GM13976 (cell line): Measurements from ENCODE around the gene LRRC1.

Experiments
- DNase-seq: peaks from one replicate; pipeline ENCODE4 v3.0.0; 2012; ENCODE audit warnings: low spot score
- in situ Hi-C: fragments of 300-500 bp; cut with MboI; formaldehyde crosslinking; loops from one replicate; pipeline ENCODE4 v1.12.0; 2022; ENCODE audit warnings: low sequenced_read_pairs, mixed read lengths, inconsistent platforms; ENCODE audit not compliant: unreplicated experiment
- TF ChIP-seq, protein P1 (sequence below): IDR thresholded peaks from 2 replicates; pipeline ENCODE4 v1.5.1; 2012; ENCODE audit warnings: borderline replicate concordance, mild to moderate bottlenecking; ENCODE audit not compliant: insufficient read depth; ENCODE audit errors: extremely low read depth, missing control alignments, control extremely low read depth

The LRRC1 gene

DNA sequence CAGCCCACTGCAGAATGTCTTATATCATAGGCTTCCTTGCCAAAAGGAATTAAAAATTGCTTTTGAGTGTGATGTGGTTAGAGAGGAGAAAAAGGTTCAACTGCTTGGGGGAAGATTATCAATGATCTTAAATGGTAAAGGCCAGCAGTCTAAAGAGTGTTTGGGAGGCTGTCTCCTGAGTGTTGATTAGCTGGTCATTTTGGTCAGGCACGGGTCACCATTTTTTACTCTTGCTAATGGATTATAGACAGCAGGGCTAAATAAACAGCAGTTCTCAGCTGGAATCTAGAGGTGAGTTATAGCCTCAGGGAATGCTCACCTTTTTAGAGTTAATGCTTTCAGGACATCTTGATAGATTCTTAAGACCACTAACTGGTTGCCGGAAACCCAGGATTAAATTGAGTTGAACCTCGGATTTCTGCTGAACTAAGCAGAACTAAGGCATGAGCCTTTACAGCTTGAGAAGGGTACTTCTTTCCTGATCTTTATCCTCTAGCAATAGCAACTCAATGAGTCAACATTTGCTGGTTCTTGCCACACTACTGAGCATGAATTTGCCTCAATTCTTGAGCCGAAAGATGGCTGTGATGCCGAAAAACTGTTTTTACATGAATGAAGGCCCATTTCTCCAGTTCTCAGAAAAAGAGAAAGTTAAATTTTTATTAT is 120.4 kb downstream of the LRRC1 start:
- DNase-seq: no peak
- in situ Hi-C loops: no loop called here
- TF ChIP-seq, protein P1, sequence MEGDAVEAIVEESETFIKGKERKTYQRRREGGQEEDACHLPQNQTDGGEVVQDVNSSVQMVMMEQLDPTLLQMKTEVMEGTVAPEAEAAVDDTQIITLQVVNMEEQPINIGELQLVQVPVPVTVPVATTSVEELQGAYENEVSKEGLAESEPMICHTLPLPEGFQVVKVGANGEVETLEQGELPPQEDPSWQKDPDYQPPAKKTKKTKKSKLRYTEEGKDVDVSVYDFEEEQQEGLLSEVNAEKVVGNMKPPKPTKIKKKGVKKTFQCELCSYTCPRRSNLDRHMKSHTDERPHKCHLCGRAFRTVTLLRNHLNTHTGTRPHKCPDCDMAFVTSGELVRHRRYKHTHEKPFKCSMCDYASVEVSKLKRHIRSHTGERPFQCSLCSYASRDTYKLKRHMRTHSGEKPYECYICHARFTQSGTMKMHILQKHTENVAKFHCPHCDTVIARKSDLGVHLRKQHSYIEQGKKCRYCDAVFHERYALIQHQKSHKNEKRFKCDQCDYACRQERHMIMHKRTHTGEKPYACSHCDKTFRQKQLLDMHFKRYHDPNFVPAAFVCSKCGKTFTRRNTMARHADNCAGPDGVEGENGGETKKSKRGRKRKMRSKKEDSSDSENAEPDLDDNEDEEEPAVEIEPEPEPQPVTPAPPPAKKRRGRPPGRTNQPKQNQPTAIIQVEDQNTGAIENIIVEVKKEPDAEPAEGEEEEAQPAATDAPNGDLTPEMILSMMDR: no peak

DNA sequence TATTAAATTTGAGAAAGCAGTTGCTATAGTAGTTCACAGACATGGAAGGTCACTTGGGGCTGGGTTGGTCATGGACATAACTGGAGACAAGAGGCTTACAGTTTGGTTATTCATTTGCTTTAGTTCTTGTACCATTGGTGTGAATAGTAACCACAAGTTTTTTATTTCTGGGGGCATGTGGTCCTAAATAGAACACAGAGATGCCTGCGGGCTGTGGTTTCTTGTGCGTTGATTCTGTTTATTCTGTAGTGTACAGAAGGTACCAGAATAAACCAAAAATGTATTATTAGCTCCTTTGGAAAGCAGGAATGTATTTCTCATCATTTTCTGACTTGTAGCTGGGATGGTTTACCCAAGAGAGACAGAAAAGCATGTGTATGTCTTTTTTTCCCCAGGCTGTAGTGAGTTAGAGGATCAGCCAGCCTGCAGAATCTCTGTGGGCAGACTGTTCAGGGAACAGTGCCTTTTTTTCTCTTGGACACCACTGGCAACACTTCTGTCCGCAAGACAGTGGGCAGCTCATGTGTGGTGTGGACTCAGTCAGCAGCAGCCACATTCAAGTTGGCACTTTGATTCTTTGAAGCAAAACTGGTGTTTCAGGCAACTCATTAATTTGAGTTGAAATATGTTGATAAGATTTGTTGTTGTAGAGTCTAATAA is 122.1 kb downstream of the LRRC1 start:
- in situ Hi-C loops: no loop called here
- DNase-seq: no peak
- TF ChIP-seq, protein P1: no peak

DNA sequence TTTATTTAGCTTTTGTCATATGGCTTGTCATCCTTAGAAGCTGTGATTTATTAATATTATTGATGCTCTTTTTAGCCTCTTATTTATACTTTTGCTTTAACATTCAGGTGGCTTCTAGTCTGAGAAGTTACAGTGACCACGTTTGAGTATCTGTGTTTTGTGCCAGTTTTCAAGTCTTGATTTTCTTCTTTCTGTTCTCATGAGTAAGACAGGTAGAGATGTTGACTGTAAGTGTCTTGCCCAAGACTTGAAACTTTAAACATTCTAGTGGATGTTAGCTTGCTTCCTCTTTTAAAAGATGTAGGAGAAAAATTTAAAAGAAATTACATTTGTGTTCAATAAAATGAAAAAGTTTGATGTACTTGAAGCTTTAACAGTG is 122.6 kb downstream of the LRRC1 start:
- TF ChIP-seq, protein P1: no peak
- DNase-seq: no peak
- in situ Hi-C loops: no loop called here

DNA sequence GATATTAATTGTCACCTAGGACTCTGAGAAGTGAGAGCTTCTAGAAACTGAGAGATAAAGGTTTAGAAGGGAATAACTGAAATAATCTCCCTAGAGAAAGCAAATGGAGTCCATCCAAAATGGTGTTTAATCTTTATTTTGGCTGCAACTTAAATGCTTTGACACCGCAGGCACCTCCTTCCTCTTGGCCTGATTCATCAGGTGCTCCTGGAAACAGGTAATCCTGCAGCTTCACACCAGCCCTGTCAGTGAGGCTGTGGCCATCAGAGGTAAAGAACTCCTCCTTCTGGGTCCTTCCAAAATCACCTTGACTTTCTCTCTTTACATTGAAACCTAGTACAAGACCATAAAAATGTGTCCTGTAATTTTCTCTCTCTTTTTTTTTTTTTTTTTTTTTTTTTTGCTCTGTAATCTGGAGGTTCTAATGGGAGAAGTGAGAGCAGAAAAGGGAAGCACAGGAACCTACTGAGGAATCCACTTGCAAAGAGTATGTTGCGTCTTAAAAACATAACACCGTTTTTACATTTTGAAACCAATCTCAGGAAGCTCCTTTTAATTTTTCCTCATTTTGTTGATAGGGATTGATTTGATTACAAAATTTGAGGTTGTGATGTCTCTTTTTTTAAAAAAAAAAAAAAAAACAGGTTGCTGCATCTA is 124.2 kb downstream of the LRRC1 start:
- in situ Hi-C loops: no loop called here
- DNase-seq: no peak
- TF ChIP-seq, protein P1: no peak

DNA sequence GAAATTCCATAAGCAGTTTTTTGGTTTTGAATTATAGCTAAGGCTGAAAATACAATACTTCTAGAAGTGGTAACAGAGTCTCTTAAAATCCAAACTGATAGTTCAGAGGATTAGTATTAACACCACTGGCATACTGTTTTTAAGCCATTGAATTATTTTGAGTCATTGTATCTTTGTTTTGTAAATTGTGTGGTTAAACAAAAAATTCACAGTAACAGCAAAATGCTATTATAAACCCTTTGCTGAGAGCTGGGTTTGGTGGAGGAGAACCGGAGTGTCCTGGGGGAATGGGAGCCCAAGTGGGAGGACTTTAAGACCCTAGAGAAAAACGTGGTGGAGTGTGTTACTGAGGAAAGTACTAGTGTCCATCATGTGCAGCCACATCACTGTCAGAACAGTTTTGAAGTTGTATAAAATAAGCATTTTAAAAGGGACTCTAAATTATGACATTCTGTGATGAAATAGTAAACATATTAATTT is 125.1 kb downstream of the LRRC1 start:
- in situ Hi-C loops: no loop called here
- no peak for DNase-seq
- TF ChIP-seq, protein P1: no peak

DNA sequence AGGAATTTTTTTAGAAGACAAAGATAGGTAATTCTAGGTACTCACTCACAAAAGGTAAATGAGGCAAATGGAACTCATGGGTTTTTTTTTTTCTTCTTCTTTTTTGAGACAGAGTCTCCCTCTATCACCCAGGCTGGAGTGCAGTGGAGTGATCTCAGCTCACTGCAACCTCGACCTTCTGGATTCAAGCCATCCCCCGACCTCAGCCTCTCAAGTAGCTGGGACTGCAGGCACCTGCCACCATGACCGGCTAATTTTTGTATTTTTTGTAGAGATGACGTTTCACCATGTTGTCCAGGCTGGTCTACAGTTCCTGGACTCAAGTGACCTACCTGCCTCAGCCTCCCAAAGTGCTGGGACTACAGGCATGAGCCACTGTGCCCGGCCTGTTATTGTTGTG is 126.1 kb downstream of the LRRC1 start:
- in situ Hi-C loops: no loop called here
- TF ChIP-seq, protein P1: no peak
- no peak for DNase-seq
